Lower leg skin (tissue), 3 donors: ENCODE results near the gene NOTCH3.

Experiments used
- POLR2A ChIP-seq, 2 donors: fragments of 450-650 bp; IDR thresholded peaks; one replicate each; pipeline ENCODE4 v1.6.1; 2016 to 2017; ENCODE audit warnings: antibody characterized with exemption in 2 of 2, mild to moderate bottlenecking in 1 of 2, moderate library complexity in 1 of 2
- TF ChIP-seq, protein P1 (sequence below), 3 donors: fragments of 450-650 bp; IDR thresholded peaks; one replicate each; pipeline ENCODE4 v1.5.1; 2016; ENCODE audit warnings: antibody characterized with exemption in 3 of 3, mild to moderate bottlenecking in 3 of 3, moderate library complexity in 2 of 3

- TF ChIP-seq, protein P1, sequence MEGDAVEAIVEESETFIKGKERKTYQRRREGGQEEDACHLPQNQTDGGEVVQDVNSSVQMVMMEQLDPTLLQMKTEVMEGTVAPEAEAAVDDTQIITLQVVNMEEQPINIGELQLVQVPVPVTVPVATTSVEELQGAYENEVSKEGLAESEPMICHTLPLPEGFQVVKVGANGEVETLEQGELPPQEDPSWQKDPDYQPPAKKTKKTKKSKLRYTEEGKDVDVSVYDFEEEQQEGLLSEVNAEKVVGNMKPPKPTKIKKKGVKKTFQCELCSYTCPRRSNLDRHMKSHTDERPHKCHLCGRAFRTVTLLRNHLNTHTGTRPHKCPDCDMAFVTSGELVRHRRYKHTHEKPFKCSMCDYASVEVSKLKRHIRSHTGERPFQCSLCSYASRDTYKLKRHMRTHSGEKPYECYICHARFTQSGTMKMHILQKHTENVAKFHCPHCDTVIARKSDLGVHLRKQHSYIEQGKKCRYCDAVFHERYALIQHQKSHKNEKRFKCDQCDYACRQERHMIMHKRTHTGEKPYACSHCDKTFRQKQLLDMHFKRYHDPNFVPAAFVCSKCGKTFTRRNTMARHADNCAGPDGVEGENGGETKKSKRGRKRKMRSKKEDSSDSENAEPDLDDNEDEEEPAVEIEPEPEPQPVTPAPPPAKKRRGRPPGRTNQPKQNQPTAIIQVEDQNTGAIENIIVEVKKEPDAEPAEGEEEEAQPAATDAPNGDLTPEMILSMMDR (IDR thresholded peaks at IDR 0.05): no peak
- TF ChIP-seq POLR2A (IDR thresholded peaks at IDR 0.05): no peak
Observed at GRCh38 chr19:15144046-15144646, 56.6 kb downstream of the NOTCH3 start.
